GM19239 (cell line): Measurements from ENCODE around the gene GUCY1A1.

ENCODE experiments used
- DNase-seq: peaks from one replicate; pipeline ENCODE4 v3.0.0; 2011; ENCODE audit warnings: low spot score; ENCODE audit not compliant: insufficient read length
- FAIRE-seq: peaks from 2 replicates; lab custom pipeline; 2011; peaks lifted over from hg19 to GRCh38; lab: Jason Lieb, UNC

Gene GUCY1A1

GRCh38 chr4:155657985-155658680, 8.5 kb upstream of the GUCY1A1 start:
- FAIRE-seq (no peak), DNase-seq (no peak)

DNA sequence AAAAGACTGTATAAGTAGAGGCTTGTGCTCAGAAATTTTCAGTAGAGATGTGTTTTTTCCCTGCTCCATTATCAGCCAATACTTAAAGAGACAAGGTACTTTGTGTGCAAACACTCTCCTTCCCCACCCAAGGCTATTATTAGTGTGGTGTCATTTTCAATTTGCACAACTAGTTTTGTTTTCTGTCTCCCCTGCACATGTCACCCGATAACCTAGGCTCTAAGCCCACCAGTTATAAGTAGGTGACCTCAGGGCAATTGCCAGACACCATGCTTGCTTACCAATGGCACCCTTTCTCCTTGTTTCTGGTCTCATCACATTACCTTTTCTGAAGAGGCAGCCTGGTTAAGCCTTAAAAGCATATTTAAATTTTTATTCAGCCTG, 8.0 kb upstream of the GUCY1A1 start:
- DNase-seq (no peak), FAIRE-seq (no peak)

DNA sequence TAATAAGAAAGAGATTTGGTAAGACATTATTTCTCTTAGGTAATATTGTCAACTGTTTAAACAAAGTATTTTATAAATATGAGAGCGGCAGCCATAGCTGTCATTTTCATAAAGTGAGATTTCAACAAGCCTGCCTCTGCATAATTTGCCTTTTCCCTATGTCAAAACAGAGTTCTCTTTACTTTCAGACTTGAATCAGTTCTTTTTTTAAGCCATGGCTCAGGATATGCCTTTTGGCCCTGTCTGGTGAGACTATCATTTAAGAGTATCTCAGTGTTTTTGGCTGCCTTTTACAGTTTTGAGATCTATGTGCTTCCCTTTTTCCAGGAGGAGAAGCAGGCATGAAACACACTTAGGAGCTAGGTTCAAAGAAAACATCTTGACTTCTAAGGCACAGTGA, 7.5 kb upstream of the GUCY1A1 start:
- FAIRE-seq: no peak
- DNase-seq: no peak

DNA sequence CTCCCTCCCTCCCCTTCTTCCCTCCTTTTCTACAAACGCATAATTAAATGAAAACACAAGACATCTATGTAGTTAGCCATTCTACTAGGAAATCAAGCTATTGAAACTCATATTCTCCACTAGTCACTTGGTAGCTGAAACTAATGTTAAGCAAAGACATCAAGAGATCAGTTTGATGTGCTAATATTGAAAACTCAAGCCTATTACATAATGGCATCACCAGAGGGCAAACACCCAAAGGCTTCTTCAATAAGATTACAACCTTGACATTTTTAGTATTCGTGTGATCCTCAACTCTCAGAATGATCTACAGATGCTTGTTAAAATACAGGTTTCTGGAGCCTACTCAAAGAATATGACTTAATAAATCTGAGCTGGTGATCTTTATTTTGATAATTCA, 6.2 kb upstream of the GUCY1A1 start:
- FAIRE-seq (no peak), DNase-seq (no peak)

DNA sequence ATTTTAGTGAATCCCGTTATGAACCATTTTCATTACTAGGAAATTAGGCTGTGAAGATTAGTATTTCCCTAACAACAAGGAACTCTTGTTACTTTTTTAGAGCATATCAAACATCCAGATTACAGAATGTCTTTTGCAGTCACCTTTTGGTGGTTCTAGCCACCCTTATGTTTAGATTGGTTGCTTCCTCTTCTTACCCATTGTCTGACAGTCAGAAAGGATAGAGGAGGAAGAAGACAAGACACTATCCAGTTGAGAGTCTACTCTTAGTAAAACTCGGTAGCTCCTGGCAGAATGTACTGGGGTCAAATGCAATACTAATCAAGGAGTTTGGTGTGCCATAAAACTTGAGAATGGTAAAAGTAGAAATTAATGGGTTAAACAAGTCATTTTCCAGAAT, 1.6 kb upstream of the GUCY1A1 start:
- FAIRE-seq (no peak), DNase-seq (no peak)

- DNase-seq (no peak), FAIRE-seq (no peak)
Measured at GRCh38 chr4:155667222-155667567, 547 bp downstream of the GUCY1A1 start.

GRCh38 chr4:155667568-155668511, 1.2 kb downstream of the GUCY1A1 start:
- FAIRE-seq (peak; percentile 89), DNase-seq (peak; percentile 16)

GRCh38 chr4:155668707-155669220, 2.1 kb downstream of the GUCY1A1 start:
- FAIRE-seq (peak; percentile 11), DNase-seq (no peak)

DNA sequence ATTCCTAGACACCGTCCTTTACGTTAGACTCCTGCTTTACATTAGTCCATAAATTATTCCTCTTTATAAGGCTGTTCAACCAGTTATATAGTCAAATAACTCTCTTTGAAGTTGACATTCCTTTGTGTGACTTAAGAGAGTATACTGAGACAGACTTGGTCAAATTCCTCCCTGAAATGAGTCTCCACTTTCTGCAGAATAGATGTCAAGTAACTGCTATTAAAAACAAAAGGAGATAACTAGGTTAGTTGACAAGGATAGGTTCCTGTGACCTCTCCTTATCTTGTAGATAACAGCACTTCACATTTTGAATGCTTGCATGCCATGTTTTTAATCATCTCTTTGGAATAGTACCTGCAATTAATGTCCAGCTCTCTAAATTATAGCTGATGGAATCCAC, 5.7 kb downstream of the GUCY1A1 start:
- DNase-seq (no peak), FAIRE-seq (no peak)

- DNase-seq: no peak
- FAIRE-seq: no peak
Measured at GRCh38 chr4:155673453-155673979, 6.9 kb downstream of the GUCY1A1 start.

- no peak for FAIRE-seq
- DNase-seq: no peak
Measured at GRCh38 chr4:155674669-155675071, 8.0 kb downstream of the GUCY1A1 start.

- FAIRE-seq (no peak), DNase-seq (no peak)
Measured at GRCh38 chr4:155675709-155676429, 9.2 kb downstream of the GUCY1A1 start.

DNA sequence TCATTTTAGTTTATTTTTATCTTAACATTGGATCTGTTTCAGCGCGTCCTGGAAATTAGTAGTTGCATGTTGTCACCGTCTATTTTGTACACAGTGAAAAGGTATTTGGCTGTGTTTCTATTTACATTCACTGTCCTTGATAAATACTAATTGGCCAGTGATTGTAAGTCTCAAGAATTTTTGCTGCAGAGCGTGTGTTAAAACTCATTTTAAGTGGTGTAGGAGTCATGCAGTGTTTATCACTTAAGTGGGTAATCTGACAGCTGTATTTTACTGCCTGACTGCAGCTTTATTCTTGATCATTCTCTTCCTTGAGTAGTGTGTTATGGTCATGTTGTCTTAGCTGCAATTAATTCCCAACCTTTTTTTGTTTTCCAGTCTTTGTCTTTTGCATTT, 9.8 kb downstream of the GUCY1A1 start:
- FAIRE-seq (no peak), DNase-seq (no peak)

- DNase-seq (no peak), FAIRE-seq (no peak)
Measured at GRCh38 chr4:155678011-155678410, 11.4 kb downstream of the GUCY1A1 start.

- DNase-seq: no peak
- FAIRE-seq: no peak
Measured at GRCh38 chr4:155679343-155679742, 12.7 kb downstream of the GUCY1A1 start.

DNA sequence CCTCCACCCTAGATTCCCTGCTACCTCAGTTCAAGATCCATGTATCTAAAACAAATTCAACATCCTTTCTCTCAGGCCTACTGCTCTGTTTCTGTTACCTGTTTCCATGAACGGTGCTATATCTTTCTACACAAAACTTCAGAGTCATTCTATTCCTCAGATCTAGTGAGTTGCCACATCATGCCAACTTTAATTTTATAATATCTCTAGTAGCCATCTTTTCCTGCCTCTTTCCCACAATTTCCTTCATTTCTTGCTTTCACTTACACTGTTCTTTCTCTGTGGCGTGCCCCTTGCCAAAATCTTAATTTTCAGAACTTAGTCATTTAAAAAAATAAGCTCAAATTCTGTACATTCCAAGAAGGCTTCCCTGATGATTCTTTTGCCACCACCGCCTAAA, 15.2 kb downstream of the GUCY1A1 start:
- DNase-seq: no peak
- FAIRE-seq: no peak

DNA sequence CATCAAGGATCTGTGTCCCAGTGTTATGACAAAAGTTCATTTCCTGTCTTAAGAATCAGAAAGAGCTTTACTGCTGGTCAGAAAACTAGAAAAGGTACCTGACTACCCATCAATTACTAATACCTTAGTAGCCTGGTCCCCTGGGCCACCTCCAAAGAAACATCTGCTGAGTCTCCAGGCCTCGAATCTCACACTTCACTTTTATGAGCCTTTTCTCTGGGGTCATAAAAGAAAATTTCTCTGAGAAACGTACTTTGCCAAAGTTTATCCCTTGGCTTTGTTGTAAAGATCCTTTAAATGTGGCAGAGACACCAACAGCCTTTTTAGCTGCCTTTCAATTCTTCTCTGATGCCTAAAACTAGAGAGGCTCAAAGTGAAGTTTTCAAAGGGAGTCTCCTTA, 17.8 kb downstream of the GUCY1A1 start:
- peak; percentile 18 for FAIRE-seq
- no peak for DNase-seq

GRCh38 chr4:155684892-155685541, 18.4 kb downstream of the GUCY1A1 start:
- DNase-seq (no peak), FAIRE-seq (peak; percentile 23)

DNA sequence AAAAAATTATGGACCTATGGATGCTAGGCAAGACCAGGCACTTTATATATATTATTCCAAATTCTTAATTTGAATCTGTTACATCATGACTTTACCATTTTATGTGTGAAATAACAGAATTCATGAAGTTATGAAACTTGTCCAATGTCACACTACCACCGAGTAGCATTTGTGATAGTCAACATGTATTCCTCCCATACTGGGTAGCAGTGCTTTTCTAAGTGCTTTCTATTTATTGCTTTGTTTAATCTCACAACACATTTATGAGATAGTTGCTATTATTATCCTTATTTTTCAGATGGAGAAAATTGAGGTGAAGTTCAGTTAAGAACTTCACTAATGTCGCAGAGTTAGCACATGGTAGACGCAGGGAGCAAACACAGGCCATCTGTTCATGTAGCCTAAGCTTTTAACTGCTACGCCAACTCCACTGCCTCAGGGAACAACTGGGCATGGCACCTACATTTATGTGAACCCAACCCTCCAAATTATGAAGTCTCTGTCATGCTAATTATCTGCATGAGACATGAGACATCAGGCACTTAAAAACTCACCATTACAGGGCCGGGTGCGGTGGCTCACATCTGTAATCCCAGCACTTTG, 20.8 kb downstream of the GUCY1A1 start:
- no peak for FAIRE-seq
- no peak for DNase-seq

- FAIRE-seq: no peak
- DNase-seq: no peak
Measured at GRCh38 chr4:155688211-155688610, 21.6 kb downstream of the GUCY1A1 start.
